Stomach (tissue), 9 donors: ENCODE data around the gene ASIC2. TPM values are rescaled to one million over a fixed set of nuclear protein-coding genes. Genes with fewer than 3 reads are reported as not detected.

Source experiments
- DNase-seq, 2 donors: peaks; one replicate each; pipeline versions ENCODE4 v3.0.0 to v3.0.0-alpha.2; 2013 to 2019
- H3K27ac ChIP-seq, 5 donors: fragments of 200-600 bp in 4 of 5; sonication (generic) in 4 of 5; one replicate each; pipeline ENCODE4 v1.5.1; 2013 to 2019; ENCODE audit warnings: mild to moderate bottlenecking in 1 of 5, moderate library complexity in 1 of 5
- H3K27me3 ChIP-seq, 3 donors: fragments of 200-600 bp; sonication (generic); one replicate each; pipeline ENCODE4 v1.5.1; 2017 to 2019; ENCODE audit warnings: mixed run types in 1 of 3
- H3K36me3 ChIP-seq, 4 donors: fragments of 200-600 bp; sonication (generic); 1 replicate in 3 of 4; 2 replicates in 1 of 4; pipeline ENCODE4 v1.5.1; 2016 to 2019
- H3K4me1 ChIP-seq, 4 donors: fragments of 200-600 bp; sonication (generic); one replicate each; pipeline ENCODE4 v1.5.1; 2016 to 2019
- H3K4me3 ChIP-seq, 4 donors: fragments of 200-600 bp; sonication (generic) in 3 of 4; one replicate each; pipeline ENCODE4 v1.5.1; 2016 to 2019; ENCODE audit warnings: mild to moderate bottlenecking in 1 of 4
- H3K9me3 ChIP-seq, 4 donors: fragments of 200-600 bp; sonication (generic); one replicate each; pipeline ENCODE4 v1.5.1; 2016 to 2019
- EP300 ChIP-seq: sonication (generic); formaldehyde crosslinking; IDR thresholded peaks from one replicate; pipeline ENCODE4 v1.6.1; 2017; ENCODE audit warnings: antibody characterized with exemption
- POLR2A ChIP-seq, 4 donors: fragments of 450-650 bp; IDR thresholded peaks; one replicate each; pipeline ENCODE4 v1.6.1; 2016; ENCODE audit warnings: antibody characterized with exemption in 4 of 4, control low read depth in 2 of 4, mild to moderate bottlenecking in 1 of 4, moderate library complexity in 1 of 4
- POLR2AphosphoS5 ChIP-seq, 3 donors: sonication (generic); formaldehyde crosslinking; IDR thresholded peaks; one replicate each; pipeline ENCODE4 v1.6.1; 2016; ENCODE audit warnings: antibody characterized with exemption in 3 of 3
- WGBS, 5 donors: extraction: QIAGEN DNeasy Blood & Tissue Kit in 3 of 5; methylation state at CpG; one replicate each; pipeline versions ENCODE4 v1.1.5 to v1.1.7; 2013 to 2018; 5-methylcytosine and 5-hydroxymethylcytosine counted together
- intact Hi-C: fragments of 100-400 bp; cut with DNase I; formaldehyde crosslinking; loops from one replicate; pipeline ENCODE4 v1.15.1; 2023; ENCODE audit warnings: low total_unique reads
- polyA plus RNA-seq, 3 donors: library from polyadenylated mRNA; stranded (reverse); fragments of 200-250 nt; gene quantifications; one replicate each; pipeline ENCODE4 v1.2.3, GENCODE V29; 2013
- total RNA-seq, 5 donors: library from RNA; depleted of rRNA; stranded (reverse); fragments of >200 nt; gene quantifications; one replicate each; pipeline versions ENCODE4 v1.1.0 to v1.2.3, GENCODE V29; 2014 to 2016
- TF ChIP-seq, protein P1 (sequence below), 7 experiments: fragments of 450-650 bp in 4 of 7; fragments of 200-600 bp in 3 of 7; sonication (generic) in 3 of 7; IDR thresholded peaks; one replicate each; pipeline ENCODE4 v1.5.1; 2016 to 2019; ENCODE audit warnings: antibody characterized with exemption in 7 of 7, control low read depth in 2 of 7, mild to moderate bottlenecking in 1 of 7
- donor health status: healthy with polysubstance abuse.
- donor health status: Bipolar disorder and iron deficiency.
- donor health status: healthy.

The ASIC2 gene
- total and polyA plus RNA-seq, 8 donors, result 0.13 to 0.18 TPM; not detected in 6

DNA sequence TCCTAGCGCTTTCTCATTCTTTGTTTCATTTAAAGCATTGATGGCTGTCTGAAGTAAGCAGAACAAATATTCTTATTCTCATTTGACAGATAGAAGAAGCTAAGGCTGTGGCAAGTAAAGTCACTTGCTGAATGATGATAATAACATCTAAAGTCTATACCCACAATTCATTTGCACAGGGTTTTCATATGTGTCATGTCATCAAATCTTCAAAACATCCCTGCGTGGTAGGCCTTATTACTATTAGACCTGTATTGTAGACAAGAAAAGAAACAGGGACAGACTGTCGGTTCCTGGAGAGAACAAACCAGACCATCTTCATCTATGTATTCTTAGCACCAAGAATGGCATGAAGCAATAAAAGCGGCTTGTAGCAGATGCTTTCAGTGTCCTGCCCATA, 85.9 kb downstream of the ASIC2 start:
- peaks cover 0 to under 1% (median 0%) of the 10 kb centered on the region in 4 donors for H3K9me3 ChIP-seq
- TF ChIP-seq POLR2AphosphoS5 (IDR thresholded peaks at IDR 0.05) (no peak), EP300 (no peak), POLR2A (IDR thresholded peaks at IDR 0.05) (no peak)
- TF ChIP-seq, protein P1, sequence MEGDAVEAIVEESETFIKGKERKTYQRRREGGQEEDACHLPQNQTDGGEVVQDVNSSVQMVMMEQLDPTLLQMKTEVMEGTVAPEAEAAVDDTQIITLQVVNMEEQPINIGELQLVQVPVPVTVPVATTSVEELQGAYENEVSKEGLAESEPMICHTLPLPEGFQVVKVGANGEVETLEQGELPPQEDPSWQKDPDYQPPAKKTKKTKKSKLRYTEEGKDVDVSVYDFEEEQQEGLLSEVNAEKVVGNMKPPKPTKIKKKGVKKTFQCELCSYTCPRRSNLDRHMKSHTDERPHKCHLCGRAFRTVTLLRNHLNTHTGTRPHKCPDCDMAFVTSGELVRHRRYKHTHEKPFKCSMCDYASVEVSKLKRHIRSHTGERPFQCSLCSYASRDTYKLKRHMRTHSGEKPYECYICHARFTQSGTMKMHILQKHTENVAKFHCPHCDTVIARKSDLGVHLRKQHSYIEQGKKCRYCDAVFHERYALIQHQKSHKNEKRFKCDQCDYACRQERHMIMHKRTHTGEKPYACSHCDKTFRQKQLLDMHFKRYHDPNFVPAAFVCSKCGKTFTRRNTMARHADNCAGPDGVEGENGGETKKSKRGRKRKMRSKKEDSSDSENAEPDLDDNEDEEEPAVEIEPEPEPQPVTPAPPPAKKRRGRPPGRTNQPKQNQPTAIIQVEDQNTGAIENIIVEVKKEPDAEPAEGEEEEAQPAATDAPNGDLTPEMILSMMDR (IDR thresholded peaks at IDR 0.05), result no peak
- peaks cover 0 to 56% (median 7%) of the 10 kb centered on the region in 3 donors for H3K27me3 ChIP-seq
- no peaks in the 10 kb centered on the region for H3K36me3 ChIP-seq
- no peak overlapping the region for H3K4me3 ChIP-seq
- intact Hi-C loops, result no loop called here
- 87 to 96% (median 92%) methylated on average over 4 of the region's 4 CpGs for WGBS, 5 donors
- no peak overlapping the region for H3K27ac ChIP-seq
- DNase-seq, result no peak
- H3K4me1 ChIP-seq, result no peaks in the 10 kb centered on the region

GRCh38 chr17:33205552-33205951, 87.5 kb downstream of the ASIC2 start:
- Histone ChIP-seq H3K4me1 (no peaks in the 10 kb centered on the region), H3K36me3 (no peaks in the 10 kb centered on the region), H3K27me3 (peaks cover 0 to 46% (median 0%) of the 10 kb centered on the region in 3 donors), H3K27ac (no peak overlapping the region), H3K4me3 (no peak overlapping the region), H3K9me3 (no peaks in the 10 kb centered on the region)
- WGBS, 5 donors, result 79 to 92% (median 87%) methylated on average over 8 of the region's 8 CpGs
- no peak for DNase-seq
- TF ChIP-seq EP300 (no peak), POLR2AphosphoS5 (IDR thresholded peaks at IDR 0.05) (no peak), POLR2A (IDR thresholded peaks at IDR 0.05) (no peak)
- TF ChIP-seq, protein P1 (IDR thresholded peaks at IDR 0.05), result no peak
- intact Hi-C loops, result no loop called here

DNA sequence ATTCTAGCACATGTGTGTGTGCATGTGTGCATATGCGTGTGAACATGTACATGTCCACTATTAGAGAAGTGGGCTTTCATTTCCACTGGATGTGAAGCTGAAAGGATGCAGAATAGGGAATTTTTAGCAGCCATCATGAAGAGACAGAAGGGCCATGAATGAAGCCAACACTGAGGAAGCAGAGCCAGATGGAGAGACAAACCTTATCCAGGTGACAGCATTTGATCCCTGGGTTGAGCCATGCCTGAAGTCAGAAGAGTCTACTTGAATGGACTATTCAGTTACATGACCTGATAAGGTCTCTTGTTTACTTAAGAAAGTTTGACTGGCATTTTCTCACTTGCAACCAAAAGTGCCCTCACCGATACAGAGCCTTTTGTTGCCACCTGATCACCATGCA, 88.4 kb downstream of the ASIC2 start:
- Histone ChIP-seq H3K36me3 (no peaks in the 10 kb centered on the region), H3K4me3 (no peak overlapping the region), H3K4me1 (no peaks in the 10 kb centered on the region), H3K9me3 (no peaks in the 10 kb centered on the region), H3K27me3 (peaks cover 0 to 46% (median 0%) of the 10 kb centered on the region in 3 donors), H3K27ac (no peak overlapping the region)
- intact Hi-C loops, result no loop called here
- TF ChIP-seq POLR2A (IDR thresholded peaks at IDR 0.05), result no peak
- no peak for TF ChIP-seq POLR2AphosphoS5 (IDR thresholded peaks at IDR 0.05)
- TF ChIP-seq, protein P1 (IDR thresholded peaks at IDR 0.05), result no peak
- no peak for TF ChIP-seq EP300
- WGBS, 5 donors, result 67 to 81% (median 77%) methylated on average over 2 of the region's 2 CpGs
- DNase-seq, result no peak

- intact Hi-C loops, result no loop called here
- WGBS, 5 donors, result 73 to 89% (median 81%) methylated on average over 3 of the region's 3 CpGs
- Histone ChIP-seq H3K27me3 (peaks cover 0 to 46% (median 0%) of the 10 kb centered on the region in 3 donors), H3K36me3 (no peaks in the 10 kb centered on the region), H3K4me3 (no peak overlapping the region), H3K27ac (no peak overlapping the region), H3K4me1 (no peaks in the 10 kb centered on the region), H3K9me3 (no peaks in the 10 kb centered on the region)
- DNase-seq, result no peak
- TF ChIP-seq POLR2AphosphoS5 (IDR thresholded peaks at IDR 0.05) (no peak), POLR2A (IDR thresholded peaks at IDR 0.05) (no peak), EP300 (no peak)
- TF ChIP-seq, protein P1 (IDR thresholded peaks at IDR 0.05), result no peak
Measured at GRCh38 chr17:33204156-33204555, 88.9 kb downstream of the ASIC2 start.
